IMR-90 (cell line): ENCODE data around the gene DPH6. TPM values are rescaled to one million over a fixed set of nuclear protein-coding genes. Genes with fewer than 3 reads are reported as not detected.

Source experiments
- ATAC-seq: fragments of 200-7000 bp; cut with Tn5 transposase; 2 replicates; pipeline ENCODE4 v1.9.1; 2020; ENCODE audit warnings: low read depth, mild to moderate bottlenecking, moderate library complexity
- BruUV-seq: library from RNA; stranded (reverse); fragments of 400-500 nt; replicated peaks from 2 replicates; lab custom pipeline; 2021; lab: Mats Ljungman, UMichigan
- CTCF ChIA-PET: fragments of 300-600 bp; formaldehyde crosslinking; extraction: SDS; loops from one replicate; lab custom pipeline; 2021; ENCODE audit warnings: antibody characterized with exemption; lab: Yijun Ruan, JAX
- POLR2A ChIA-PET: fragments of 300-600 bp; sonication (Branson Sonifier 250); formaldehyde crosslinking; loops from one replicate; lab custom pipeline; 2022; ENCODE audit warnings: antibody characterized with exemption; ENCODE audit not compliant: unreplicated experiment; lab: Charles Lee
- DNase-seq: peaks from one replicate; pipeline ENCODE4 v3.0.0; 2013
- H2AFZ ChIP-seq: replicated peaks from 2 replicates; pipeline ENCODE3; 2013; ENCODE audit warnings: low read length, mild to moderate bottlenecking; ENCODE audit not compliant: poor library complexity
- H2AK5ac ChIP-seq: 2 replicates; pipeline ENCODE4 v1.6.1; 2013; ENCODE audit warnings: low read depth, low read length, inconsistent platforms
- H2AK9ac ChIP-seq: replicated peaks from 2 replicates; pipeline ENCODE3; 2013; ENCODE audit warnings: mild to moderate bottlenecking, low read depth, low read length, moderate library complexity; ENCODE audit not compliant: poor library complexity
- H2BK120ac ChIP-seq: 2 replicates; pipeline ENCODE4 v1.6.1; 2013; ENCODE audit warnings: low read depth, low read length, inconsistent platforms
- H2BK15ac ChIP-seq: 3 replicates; pipeline ENCODE4 v1.6.1; 2013; ENCODE audit warnings: low read depth, low read length, inconsistent platforms
- H2BK20ac ChIP-seq: 2 replicates; pipeline ENCODE4 v1.6.1; 2013; ENCODE audit warnings: low read depth, mild to moderate bottlenecking, inconsistent platforms, low read length, moderate library complexity
- H2BK5ac ChIP-seq: 2 replicates; pipeline ENCODE4 v1.6.1; 2013; ENCODE audit warnings: mild to moderate bottlenecking, low read depth, low read length, inconsistent platforms; ENCODE audit not compliant: poor library complexity, severe bottlenecking
- H3K14ac ChIP-seq: replicated peaks from 2 replicates; pipeline ENCODE4 v1.6.1; 2013; ENCODE audit warnings: low read depth, low read length, inconsistent platforms
- H3K18ac ChIP-seq: 2 replicates; pipeline ENCODE4 v1.6.1; 2013; ENCODE audit warnings: low read depth, low read length, control low read depth
- H3K23ac ChIP-seq: 2 replicates; pipeline ENCODE4 v1.6.1; 2013; ENCODE audit warnings: low read depth, low read length, inconsistent platforms
- H3K27ac ChIP-seq: 2 replicates; pipeline ENCODE4 v1.5.1; 2013; ENCODE audit warnings: mild to moderate bottlenecking, control low read depth, low read length; ENCODE audit not compliant: insufficient read depth
- H3K27me3 ChIP-seq: 2 replicates; pipeline ENCODE4 v1.6.1; 2013; ENCODE audit warnings: low read length; ENCODE audit not compliant: control insufficient read depth, insufficient read depth
- H3K36me3 ChIP-seq: 2 replicates; pipeline ENCODE4 v1.6.1; 2013; ENCODE audit warnings: low read length, mixed read lengths; ENCODE audit not compliant: control insufficient read depth, insufficient read depth
- H3K4ac ChIP-seq: 2 replicates; pipeline ENCODE4 v1.6.1; 2013; ENCODE audit warnings: low read depth, low read length, inconsistent platforms
- H3K4me1 ChIP-seq: 2 replicates; pipeline ENCODE4 v1.6.1; 2013; ENCODE audit warnings: low read length, mixed read lengths; ENCODE audit not compliant: control insufficient read depth, insufficient read depth
- H3K4me2 ChIP-seq: 2 replicates; pipeline ENCODE4 v1.6.1; 2013; ENCODE audit warnings: low read depth, mild to moderate bottlenecking, control low read depth, low read length, moderate library complexity
- H3K4me3 ChIP-seq: 2 replicates; pipeline ENCODE4 v1.5.1; 2013; ENCODE audit warnings: low read depth, mild to moderate bottlenecking, control low read depth, low read length, moderate library complexity; ENCODE audit not compliant: insufficient read depth
- H3K56ac ChIP-seq: 2 replicates; pipeline ENCODE4 v1.6.1; 2013; ENCODE audit warnings: low read length, inconsistent platforms; ENCODE audit not compliant: insufficient read depth; ENCODE audit errors: extremely low read depth
- H3K79me1 ChIP-seq, 2 experiments: 2 replicates each; pipeline ENCODE4 v1.6.1; 2013; ENCODE audit warnings: low read length in 2 of 2, inconsistent platforms in 1 of 2, low read depth in 1 of 2
- H3K9ac ChIP-seq: 2 replicates; pipeline ENCODE4 v1.6.1; 2013; ENCODE audit warnings: low read depth, low read length, control low read depth
- H3K9me1 ChIP-seq: 2 replicates; pipeline ENCODE4 v1.6.1; 2013; ENCODE audit warnings: low read length, inconsistent platforms; ENCODE audit not compliant: insufficient read depth
- H3K9me3 ChIP-seq: 2 replicates; pipeline ENCODE4 v1.6.1; 2013; ENCODE audit warnings: low read length; ENCODE audit not compliant: control insufficient read depth, insufficient read depth
- H4K20me1 ChIP-seq: 2 replicates; pipeline ENCODE4 v1.6.1; 2013; ENCODE audit warnings: low read length, inconsistent platforms; ENCODE audit not compliant: insufficient read depth
- H4K5ac ChIP-seq: 2 replicates; pipeline ENCODE4 v1.6.1; 2013; ENCODE audit warnings: mild to moderate bottlenecking, low read depth, low read length, control low read depth
- H4K8ac ChIP-seq, 2 experiments: 2 replicates each; pipeline ENCODE4 v1.6.1; 2013; ENCODE audit warnings: low read depth in 2 of 2, low read length in 2 of 2, control low read depth in 1 of 2, inconsistent platforms in 1 of 2
- H4K91ac ChIP-seq: 2 replicates; pipeline ENCODE4 v1.6.1; 2013; ENCODE audit warnings: low read depth, low read length, inconsistent platforms; ENCODE audit not compliant: insufficient read depth
- BHLHE40 ChIP-seq: fragments of 150-350 bp; IDR thresholded peaks from 2 replicates; pipeline ENCODE4 v1.6.1; 2016; ENCODE audit warnings: mild to moderate bottlenecking, low read depth, low read length
- CHD1 ChIP-seq: IDR thresholded peaks from 2 replicates; pipeline ENCODE4 v1.6.1; 2012; ENCODE audit warnings: low read depth, low read length, improper control_type of control experiment
- CTCF ChIP-seq: conservative IDR thresholded peaks from 2 replicates; pipeline ENCODE4 v1.5.1; 2012; ENCODE audit warnings: mild to moderate bottlenecking, low read depth, low read length, improper control_type of control experiment
- MXI1 ChIP-seq: IDR thresholded peaks from 2 replicates; pipeline ENCODE4 v1.6.1; 2012; ENCODE audit warnings: low read depth, mild to moderate bottlenecking, low read length, moderate library complexity, borderline replicate concordance
- NFE2L2 ChIP-seq: fragments of 150-350 bp; IDR thresholded peaks from 2 replicates; pipeline ENCODE4 v1.6.1; 2016; ENCODE audit warnings: low read depth, mild to moderate bottlenecking, low read length
- POLR2A ChIP-seq: IDR thresholded peaks from 2 replicates; pipeline ENCODE4 v1.6.1; 2012; ENCODE audit warnings: mild to moderate bottlenecking, low read depth, low read length
- SMC3 ChIP-seq: fragments of 150-350 bp; IDR thresholded peaks from 2 replicates; pipeline ENCODE4 v1.6.1; 2016; ENCODE audit warnings: low read depth, mild to moderate bottlenecking, antibody characterized with exemption, low read length, moderate library complexity
- dilution Hi-C: fragments of 300-500 bp; cut with HindIII; formaldehyde crosslinking; loops from one replicate; pipeline ENCODE4 v1.14.3; 2018; ENCODE audit warnings: low sequenced_read_pairs; ENCODE audit not compliant: unreplicated experiment
- in situ Hi-C: fragments of 300-500 bp; cut with MboI; formaldehyde crosslinking; loops from 3 replicates; pipeline ENCODE4 v1.14.3; 2019; ENCODE audit warnings: low sequenced_read_pairs, inconsistent platforms, mixed read lengths
- intact Hi-C: fragments of 100-400 bp; cut with micrococcal nuclease; formaldehyde crosslinking; loops from 2 replicates; pipeline ENCODE4 v1.10.0; 2022
- polyA plus RNA-seq, 3 experiments: library from polyadenylated mRNA; depleted of rRNA; stranded (reverse); fragments of >200 nt; gene quantifications; 2 replicates each; pipeline ENCODE4 v1.2.3, GENCODE V29; 2012; ENCODE audit warnings: low replicate concordance in 1 of 3
- total RNA-seq: library from RNA; depleted of rRNA; stranded (reverse); fragments of >200 nt; gene quantifications from 2 replicates; pipeline ENCODE4 v1.2.3, GENCODE V29; 2012

Gene DPH6
- total and polyA plus RNA-seq, 2 of the 4 experiments (the other 2 are of a cell fraction), result 6.1 to 8.1 TPM

GRCh38 chr15:35323141-35323540 lies 222.8 kb downstream of the DPH6 start:
- Histone ChIP-seq H2BK5ac (no peak overlapping the region), H2AFZ (no peak overlapping the region), H3K4me1 (0 out of 2 replicates have a peak, but pooled peaks cover 3% of the 10 kb centered on the region), H2AK9ac (no peak overlapping the region), H2BK20ac (no peak overlapping the region), H3K56ac (no peak overlapping the region), H3K27me3 (no peaks in the 10 kb centered on the region), H3K9me1 (no peaks in the 10 kb centered on the region), H4K8ac (no peak overlapping the region), H3K4me3 (no peak overlapping the region), H3K23ac (no peak overlapping the region), H3K9me3 (no peaks in the 10 kb centered on the region), H4K5ac (no peak overlapping the region), H3K4ac (no peak overlapping the region), H3K36me3 (no peaks in the 10 kb centered on the region), H2BK120ac (no peak overlapping the region), H3K9ac (no peak overlapping the region), H3K18ac (no peak overlapping the region), H2AK5ac (no peak overlapping the region), H2BK15ac (no peak overlapping the region), H3K4me2 (no peak overlapping the region), H3K14ac (no peak overlapping the region), H4K20me1 (no peaks in the 10 kb centered on the region), H4K91ac (no peak overlapping the region), H3K27ac (no peak overlapping the region), H3K79me1 (no peaks in the 10 kb centered on the region)
- ATAC-seq (no peak), DNase-seq (no peak)
- intact Hi-C loops (no loop called here), dilution Hi-C loops (no loop called here), in situ Hi-C loops (no loop called here)
- ChIA-PET CTCF (no interaction called here), POLR2A (interaction anchor here (0.7 kb wide), 1 partner anchor 9 kb away, joined by 8 read pairs; no protein-coding TSS in a partner anchor)
- no TSS peak for BruUV-seq
- TF ChIP-seq CHD1 (no peak), NFE2L2 (no peak), MXI1 (no peak), SMC3 (no peak), POLR2A (no peak), BHLHE40 (no peak), CTCF (no peak)
